BLaER1 (cell line): ENCODE measurements around the gene NOL12.
"Not testable (repeated sequence)": the region's sequence is repeated elsewhere in the genome, so short reads cannot be mapped to it uniquely, and the experiment has no call there.

ENCODE experiments used
- H3K27ac ChIP-seq: shearing (Covaris generic); formaldehyde crosslinking; 2 replicates; pipeline ENCODE4 v1.8.1; 2022
- H3K27me3 ChIP-seq: shearing (Covaris generic); formaldehyde crosslinking; 2 replicates; pipeline ENCODE4 v1.8.1; 2022
- H3K36me3 ChIP-seq: shearing (Covaris generic); formaldehyde crosslinking; 2 replicates; pipeline ENCODE4 v1.8.1; 2022
- H3K4me1 ChIP-seq: shearing (Covaris generic); formaldehyde crosslinking; 2 replicates; pipeline ENCODE4 v1.8.1; 2022
- H3K4me2 ChIP-seq: shearing (Covaris generic); formaldehyde crosslinking; 2 replicates; pipeline ENCODE4 v1.8.1; 2022
- H3K4me3 ChIP-seq: shearing (Covaris generic); formaldehyde crosslinking; 2 replicates; pipeline ENCODE4 v1.8.1; 2022
- H3K9ac ChIP-seq: shearing (Covaris generic); formaldehyde crosslinking; 2 replicates; pipeline ENCODE4 v1.8.1; 2022
- H3K9me3 ChIP-seq: shearing (Covaris generic); formaldehyde crosslinking; 2 replicates; pipeline ENCODE4 v1.8.1; 2022
- H4K20me1 ChIP-seq: shearing (Covaris generic); formaldehyde crosslinking; 2 replicates; pipeline ENCODE4 v1.8.1; 2022
- Cebpa-rat ChIP-seq: shearing (Covaris generic); IDR thresholded peaks from 2 replicates; pipeline ENCODE4 v1.8.1; 2022

Gene NOL12

DNA sequence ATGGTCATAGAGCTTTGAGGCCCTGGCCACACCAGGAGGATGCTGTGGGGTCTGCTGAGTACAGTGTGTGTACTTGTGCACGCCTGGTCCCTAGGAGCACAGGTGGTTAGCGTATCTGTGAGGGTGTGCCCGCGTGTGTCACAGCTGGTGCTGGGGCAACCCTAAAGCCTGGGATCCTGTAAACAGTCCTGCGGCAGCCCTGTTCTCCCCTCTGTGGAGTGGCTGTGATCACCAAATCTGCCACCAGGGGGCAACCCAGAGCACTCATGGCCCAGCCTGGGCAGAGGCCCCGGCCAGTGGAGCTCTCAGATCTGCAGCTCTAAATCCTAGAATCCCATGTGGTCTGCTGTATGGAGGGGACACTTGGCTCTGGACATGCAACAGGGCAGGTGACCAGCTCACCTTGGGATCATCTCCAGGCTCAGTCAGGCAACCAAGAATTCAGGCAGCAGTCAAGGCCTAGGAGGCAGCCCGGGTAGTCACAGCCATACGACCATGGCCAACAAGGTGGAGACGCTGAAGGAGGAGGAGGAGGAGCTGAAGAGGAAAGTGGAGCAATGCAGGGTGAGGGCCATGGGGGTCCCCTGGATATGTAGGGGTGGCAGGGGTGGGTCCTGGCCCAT lies 42.8 kb upstream of the NOL12 start:
- H3K27ac ChIP-seq, result 0 out of 2 replicates have a peak overlapping the region, but pooled peaks have one; percentile 0
- H3K36me3 ChIP-seq, result peaks cover 67% of the 10 kb centered on the region
- no peaks in the 10 kb centered on the region for H3K27me3 ChIP-seq
- H4K20me1 ChIP-seq, result peaks cover 25% of the 10 kb centered on the region; the same call in 1 of the 2 replicates
- peak overlapping the region; percentile 32; the same call in 1 of the 2 replicates for H3K4me2 ChIP-seq
- no peaks in the 10 kb centered on the region for H3K9me3 ChIP-seq
- H3K9ac ChIP-seq, result peak overlapping the region; percentile 34; the same call in 1 of the 2 replicates
- TF ChIP-seq Cebpa-rat, result no peak
- no peak overlapping the region for H3K4me3 ChIP-seq
- peaks cover 44% of the 10 kb centered on the region for H3K4me1 ChIP-seq

DNA sequence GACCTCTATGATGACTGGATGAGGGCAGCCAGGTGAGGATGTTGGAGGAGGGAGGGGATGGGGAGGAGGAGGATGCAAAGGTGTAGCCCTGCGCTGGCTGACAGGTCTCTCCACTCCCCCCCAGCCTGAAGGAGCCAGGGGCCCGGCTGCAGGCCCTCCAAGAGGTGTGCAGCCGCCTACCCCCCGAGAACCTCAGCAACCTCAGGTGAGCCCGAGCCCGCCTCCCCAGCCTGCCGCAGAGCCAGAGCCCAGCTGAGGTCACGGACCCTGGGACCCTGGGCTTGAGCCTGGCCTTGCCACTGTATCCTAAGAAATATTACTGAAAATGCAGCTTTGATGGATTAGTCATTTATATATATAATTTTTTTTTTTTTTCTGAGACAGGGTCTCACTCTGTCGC lies 38.8 kb upstream of the NOL12 start:
- H4K20me1 ChIP-seq, result peaks cover 11% of the 10 kb centered on the region; the same call in 1 of the 2 replicates
- no peak for TF ChIP-seq Cebpa-rat
- no peak overlapping the region for H3K27ac ChIP-seq
- peaks cover 14% of the 10 kb centered on the region for H3K4me1 ChIP-seq
- H3K4me3 ChIP-seq, result no peak overlapping the region
- H3K36me3 ChIP-seq, result peaks cover 94% of the 10 kb centered on the region
- no peaks in the 10 kb centered on the region for H3K9me3 ChIP-seq
- H3K4me2 ChIP-seq, result no peak overlapping the region
- no peaks in the 10 kb centered on the region for H3K27me3 ChIP-seq
- H3K9ac ChIP-seq, result no peak overlapping the region

GRCh38 chr22:37647928-37648327 lies 38.2 kb upstream of the NOL12 start:
- Histone ChIP-seq H3K4me3 (no peak overlapping the region), H3K9ac (no peak overlapping the region), H3K36me3 (peaks cover 96% of the 10 kb centered on the region), H4K20me1 (peaks cover 6% of the 10 kb centered on the region; the same call in 1 of the 2 replicates), H3K27ac (no peak overlapping the region), H3K4me1 (peaks cover 8% of the 10 kb centered on the region; the same call in 1 of the 2 replicates), H3K9me3 (no peaks in the 10 kb centered on the region), H3K27me3 (no peaks in the 10 kb centered on the region), H3K4me2 (no peak overlapping the region)
- no peak for TF ChIP-seq Cebpa-rat

- Histone ChIP-seq H3K4me1 (no peaks in the 10 kb centered on the region), H3K27me3 (no peaks in the 10 kb centered on the region), H3K4me3 (no peak overlapping the region), H3K9ac (no peak overlapping the region), H3K36me3 (peaks cover 91% of the 10 kb centered on the region), H3K4me2 (no peak overlapping the region), H3K9me3 (no peaks in the 10 kb centered on the region), H4K20me1 (no peaks in the 10 kb centered on the region), H3K27ac (no peak overlapping the region)
- no peak for TF ChIP-seq Cebpa-rat
These were observed 35.5 kb upstream of the NOL12 start for GRCh38 chr22:37650463-37651136.

DNA sequence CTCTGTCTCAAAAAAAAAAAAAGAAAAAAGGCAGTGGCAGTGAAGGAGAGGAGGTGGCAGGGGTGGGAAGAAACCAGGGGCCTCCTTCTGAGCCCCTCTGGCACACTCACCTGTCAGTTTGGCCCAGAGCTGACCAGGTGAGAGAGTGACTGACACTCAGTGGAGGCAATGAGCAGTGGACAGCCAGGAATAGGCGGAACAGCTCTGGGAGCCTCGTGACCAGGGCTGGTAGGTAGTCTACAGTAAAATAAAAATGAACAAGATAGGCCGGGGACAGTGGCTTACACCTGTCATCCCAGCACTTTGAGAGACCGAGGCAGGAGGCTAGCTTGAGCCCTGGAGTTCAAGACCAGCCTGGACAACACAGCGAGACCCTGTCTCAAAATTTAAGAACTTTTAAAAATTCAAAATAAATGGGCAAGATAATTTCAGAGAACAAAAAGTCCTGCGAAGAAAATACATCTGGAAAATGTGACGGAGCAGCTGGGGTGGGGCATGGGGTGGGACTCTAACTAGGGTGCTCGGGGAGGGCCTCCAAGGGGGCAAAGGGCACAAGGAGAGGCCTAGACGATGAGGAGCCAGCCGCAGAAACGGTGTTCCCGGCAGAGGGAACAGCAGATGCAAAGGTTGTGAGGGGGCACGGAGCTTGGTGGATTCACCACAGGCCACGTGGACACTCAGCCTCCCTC lies 31.4 kb upstream of the NOL12 start:
- H4K20me1 ChIP-seq, result peaks cover 8% of the 10 kb centered on the region
- H3K4me2 ChIP-seq, result no peak overlapping the region
- no peak overlapping the region for H3K4me3 ChIP-seq
- no peak overlapping the region for H3K9ac ChIP-seq
- no peaks in the 10 kb centered on the region for H3K9me3 ChIP-seq
- H3K4me1 ChIP-seq, result peaks cover 11% of the 10 kb centered on the region
- H3K36me3 ChIP-seq, result peaks cover 49% of the 10 kb centered on the region
- no peak overlapping the region for H3K27ac ChIP-seq
- H3K27me3 ChIP-seq, result no peaks in the 10 kb centered on the region
- TF ChIP-seq Cebpa-rat, result no peak

DNA sequence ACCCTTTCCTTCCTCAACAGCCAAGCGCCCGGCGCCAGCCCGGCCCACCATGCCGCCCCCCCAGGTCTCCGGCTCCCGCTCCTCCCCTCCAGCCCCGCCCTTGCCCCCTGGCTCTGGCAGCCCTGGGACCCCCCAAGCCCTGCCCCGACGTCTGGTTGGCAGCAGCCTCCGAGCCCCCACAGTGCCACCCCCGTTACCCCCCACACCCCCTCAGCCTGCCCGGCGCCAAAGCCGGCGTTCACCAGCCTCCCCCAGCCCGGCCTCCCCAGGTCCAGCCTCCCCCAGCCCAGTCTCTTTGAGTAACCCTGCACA lies 30.9 kb upstream of the NOL12 start:
- no peak overlapping the region for H3K4me3 ChIP-seq
- no peak overlapping the region for H3K4me2 ChIP-seq
- H3K9ac ChIP-seq, result no peak overlapping the region
- peaks cover 13% of the 10 kb centered on the region for H4K20me1 ChIP-seq
- peaks cover 44% of the 10 kb centered on the region for H3K36me3 ChIP-seq
- no peaks in the 10 kb centered on the region for H3K9me3 ChIP-seq
- no peak overlapping the region for H3K27ac ChIP-seq
- peaks cover 16% of the 10 kb centered on the region for H3K4me1 ChIP-seq
- H3K27me3 ChIP-seq, result no peaks in the 10 kb centered on the region
- no peak for TF ChIP-seq Cebpa-rat

- H3K27ac ChIP-seq, H3K4me2 ChIP-seq: not testable (repeated sequence)
These were observed 29.6 kb upstream of the NOL12 start for GRCh38 chr22:37656583-37656982.

DNA sequence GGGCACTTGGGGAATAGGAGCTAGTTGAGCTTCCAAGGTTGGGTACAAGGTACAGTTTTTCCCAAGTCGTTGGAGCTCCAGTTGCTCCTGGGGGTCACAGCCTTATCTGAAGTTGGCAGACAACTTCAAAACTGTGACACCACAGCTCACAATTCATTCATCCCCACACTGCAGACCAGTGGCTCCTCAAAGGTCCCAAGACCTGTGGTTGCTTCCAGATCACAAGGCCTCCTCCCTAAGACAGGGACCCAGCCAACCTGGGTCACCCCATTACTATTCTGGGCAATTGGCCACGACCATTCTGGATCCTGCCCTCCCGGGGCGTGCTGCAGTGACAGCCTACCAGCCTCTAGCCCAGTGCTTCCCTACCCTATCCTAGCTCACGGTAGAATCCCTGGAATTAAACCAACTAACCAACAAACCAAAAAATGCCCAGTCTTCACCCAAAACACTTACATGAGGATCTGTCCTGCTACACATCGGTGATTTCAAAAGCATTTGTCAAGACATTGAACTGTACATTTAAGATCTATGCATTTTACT lies 28.5 kb upstream of the NOL12 start:
- Histone ChIP-seq H3K4me2 (peak overlapping the region; percentile 91), H3K4me1 (peaks cover 41% of the 10 kb centered on the region), H4K20me1 (peaks cover 37% of the 10 kb centered on the region), H3K27me3 (no peaks in the 10 kb centered on the region), H3K36me3 (peaks cover 20% of the 10 kb centered on the region), H3K27ac (peak overlapping the region; percentile 93), H3K4me3 (peak overlapping the region; percentile 93), H3K9me3 (no peaks in the 10 kb centered on the region), H3K9ac (peak overlapping the region; percentile 72)
- TF ChIP-seq Cebpa-rat, result no peak

More at GRCh38 chr22:37656583-37656982, 29.6 kb upstream of the NOL12 start:
- Histone ChIP-seq H3K9ac (0 out of 2 replicates have a peak overlapping the region, but pooled peaks have one; percentile 29), H4K20me1 (peaks cover 27% of the 10 kb centered on the region), H3K4me1 (peaks cover 30% of the 10 kb centered on the region), H3K36me3 (peaks cover 31% of the 10 kb centered on the region)
- not testable (repeated sequence) for H3K4me3 ChIP-seq, H3K9me3 ChIP-seq, H3K27me3 ChIP-seq

GRCh38 chr22:37658133-37659065 lies 27.7 kb upstream of the NOL12 start, which contains the start of gene PDXP:
PDXP (plus strand) TSS chr22:37658723; CDS start chr22:37658783, 60 bp downstream.
- peak within 1 kb of the TSS; percentile 91 for H3K9ac ChIP-seq
- no peak for TF ChIP-seq Cebpa-rat
- H4K20me1 ChIP-seq, result peaks cover 45% of the 10 kb centered on the region
- no peaks in the 10 kb centered on the region for H3K27me3 ChIP-seq
- no peaks in the 10 kb centered on the region for H3K9me3 ChIP-seq
- peaks cover 13% of the 10 kb centered on the region for H3K36me3 ChIP-seq
- peak within 1 kb of the TSS; percentile 97 for H3K4me2 ChIP-seq
- peak within 1 kb of the TSS; percentile 93 for H3K27ac ChIP-seq
- H3K4me3 ChIP-seq, result peak within 1 kb of the TSS; percentile 93
- H3K4me1 ChIP-seq, result peaks cover 48% of the 10 kb centered on the region
